GM21529 (cell line): Measurements from ENCODE around the gene ARIH2.
A peak's percentile ranks its signal among the peaks of the same experiment; 100 is the strongest.

Experiments used
- ATAC-seq: cut with Tn5 transposase; IDR thresholded peaks from one replicate; pipeline ENCODE4 v1.9.1; 2021; ENCODE audit not compliant: unreplicated experiment

Gene ARIH2

DNA sequence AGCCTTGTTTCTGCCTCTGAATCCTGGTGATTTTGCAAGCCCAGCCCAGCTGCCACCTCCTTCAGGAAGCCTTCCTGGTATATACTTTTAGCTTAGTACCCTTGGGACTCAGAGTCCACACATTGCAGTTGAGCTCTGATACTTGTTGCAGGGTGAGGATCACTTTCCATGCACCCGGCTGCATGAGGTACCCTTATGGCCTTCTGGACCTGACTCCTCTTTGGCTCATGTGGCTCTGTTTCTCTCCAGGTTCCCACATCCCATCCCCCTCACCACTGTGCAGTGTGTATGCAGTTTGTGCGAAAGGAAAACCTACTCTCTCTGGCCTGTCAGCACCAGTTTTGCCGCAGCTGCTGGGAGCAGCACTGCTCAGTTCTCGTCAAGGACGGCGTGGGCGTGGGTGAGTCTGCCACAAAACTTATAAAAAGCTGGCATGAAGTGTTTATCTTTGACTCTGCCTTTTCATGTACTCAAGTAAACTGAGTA lies 48.3 kb downstream of the ARIH2 start:
- no peak for ATAC-seq

DNA sequence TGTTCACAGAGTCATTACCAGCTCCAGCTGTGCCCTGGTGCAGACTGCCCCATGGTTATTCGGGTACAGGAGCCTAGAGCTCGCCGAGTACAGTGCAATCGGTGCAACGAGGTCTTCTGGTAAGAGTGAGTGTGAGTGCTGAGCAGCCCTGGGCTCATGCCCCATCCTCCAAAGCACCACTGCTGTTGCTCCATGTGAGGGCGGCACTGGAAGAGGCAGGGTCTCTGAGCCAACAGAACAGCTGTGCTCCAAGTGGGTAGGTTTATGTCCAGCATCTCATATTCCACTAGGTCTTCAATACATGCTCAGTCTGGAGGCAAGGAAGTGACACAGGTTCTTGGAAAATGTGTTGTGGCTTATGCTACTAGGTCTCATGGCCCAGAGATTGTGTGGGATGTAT lies 51.9 kb downstream of the ARIH2 start:
- no peak for ATAC-seq

DNA sequence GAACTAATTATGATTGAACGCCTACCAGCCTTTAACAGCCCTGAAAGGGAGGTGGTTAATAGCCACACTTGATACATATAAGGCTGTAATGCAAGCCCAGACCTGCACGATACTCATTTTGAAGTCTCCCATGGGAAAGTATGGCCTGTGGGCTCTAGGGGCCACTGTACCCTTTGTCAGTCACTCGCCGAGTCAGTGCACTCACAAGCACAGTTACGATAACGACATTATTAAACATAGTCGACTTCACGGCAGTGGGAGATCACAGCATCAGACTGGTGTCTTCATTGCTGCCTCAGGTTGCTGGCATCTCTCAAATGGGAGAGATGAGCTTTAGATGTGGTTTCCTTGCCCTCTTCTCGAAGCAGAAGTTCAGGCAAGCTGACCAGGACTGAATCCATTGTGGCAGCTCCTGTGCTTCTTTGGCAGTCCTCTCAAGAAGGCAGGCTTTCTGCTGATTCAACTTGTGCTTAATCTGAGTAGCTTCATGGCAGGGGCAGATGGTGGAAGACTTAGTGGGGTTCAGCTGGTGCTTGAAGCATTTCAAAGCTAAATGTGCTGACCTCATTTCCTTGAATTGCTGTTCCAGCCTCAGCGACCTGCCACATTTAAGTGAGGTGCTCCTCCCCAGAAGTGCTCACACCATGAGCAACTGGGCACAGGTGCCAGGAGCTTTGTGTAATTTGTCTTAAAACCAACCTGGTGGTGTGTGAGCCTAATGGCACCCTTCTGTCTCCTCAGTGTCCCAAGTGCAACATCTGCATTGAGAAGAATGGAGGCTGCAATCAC lies 55.6 kb downstream of the ARIH2 start:
- ATAC-seq = no peak

DNA sequence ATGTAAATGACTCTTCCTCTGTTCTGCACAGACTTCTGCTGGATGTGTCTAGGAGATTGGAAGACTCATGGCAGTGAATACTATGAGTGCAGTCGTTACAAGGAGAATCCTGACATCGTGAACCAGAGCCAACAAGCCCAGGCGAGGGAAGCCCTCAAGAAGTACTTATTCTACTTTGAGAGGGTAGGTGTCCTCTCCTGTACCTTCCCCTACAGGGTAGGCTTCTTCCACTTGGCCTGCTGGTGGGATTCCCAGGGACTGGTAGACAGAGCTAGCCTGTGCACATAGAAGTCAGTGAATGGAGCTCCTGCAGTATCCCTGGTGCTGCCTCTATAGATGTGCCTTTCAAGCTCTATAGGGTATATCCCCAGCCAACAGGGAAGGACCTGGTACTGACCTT lies 60.8 kb downstream of the ARIH2 start:
- no peak for ATAC-seq

DNA sequence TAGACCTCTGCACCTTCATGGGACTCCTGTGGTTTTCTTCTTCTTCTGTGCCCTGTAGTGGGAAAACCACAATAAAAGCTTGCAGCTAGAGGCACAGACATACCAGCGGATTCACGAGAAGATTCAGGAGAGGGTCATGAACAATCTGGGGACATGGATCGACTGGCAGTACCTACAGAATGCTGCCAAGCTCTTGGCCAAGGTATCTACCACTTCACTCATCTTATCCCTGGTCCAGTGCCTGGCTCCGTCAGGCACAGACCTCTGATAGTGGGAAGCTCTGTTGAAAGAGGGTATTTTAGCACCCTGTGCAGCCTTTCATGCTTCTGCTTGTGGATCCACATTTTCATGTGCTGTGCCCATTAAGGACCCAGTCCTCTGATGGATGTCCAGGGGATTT lies 61.7 kb downstream of the ARIH2 start:
- ATAC-seq = no peak

DNA sequence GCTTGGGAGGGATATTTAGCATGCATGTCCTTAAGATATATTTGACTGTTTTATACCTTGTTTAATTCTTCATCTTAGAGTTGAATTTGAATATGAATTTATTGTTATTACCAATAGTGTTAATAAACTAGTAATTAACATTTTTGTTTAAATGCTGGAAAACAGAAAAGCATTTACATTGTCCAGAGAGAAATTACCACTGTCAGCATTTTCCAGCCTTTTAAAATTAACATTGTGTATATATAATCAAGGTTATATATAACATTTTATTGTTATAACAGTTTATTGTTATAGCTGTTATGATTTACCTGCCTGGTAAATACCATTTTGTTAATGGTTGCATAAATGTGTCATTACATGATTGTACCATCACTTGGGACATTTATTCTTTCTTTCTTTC lies 63.4 kb downstream of the ARIH2 start:
- no peak for ATAC-seq

DNA sequence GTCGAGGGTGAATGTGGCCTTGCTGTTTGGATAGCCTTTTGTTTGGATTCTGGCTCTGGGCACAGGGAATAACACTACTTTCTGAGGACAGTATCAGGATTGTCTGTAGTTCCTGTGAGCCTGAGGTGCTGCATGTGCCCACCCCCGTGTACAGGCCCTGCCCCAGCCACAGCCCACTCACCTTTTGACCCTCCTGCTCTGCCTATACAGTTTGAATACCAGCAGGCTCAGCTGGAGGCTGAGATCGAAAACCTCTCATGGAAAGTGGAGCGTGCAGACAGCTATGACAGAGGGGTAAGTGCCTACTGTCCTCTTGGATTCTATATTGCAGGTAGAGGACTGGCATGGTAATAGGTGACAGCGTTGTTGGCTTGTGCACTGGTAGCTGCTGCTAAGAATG lies 64.0 kb downstream of the ARIH2 start:
- no peak for ATAC-seq

DNA sequence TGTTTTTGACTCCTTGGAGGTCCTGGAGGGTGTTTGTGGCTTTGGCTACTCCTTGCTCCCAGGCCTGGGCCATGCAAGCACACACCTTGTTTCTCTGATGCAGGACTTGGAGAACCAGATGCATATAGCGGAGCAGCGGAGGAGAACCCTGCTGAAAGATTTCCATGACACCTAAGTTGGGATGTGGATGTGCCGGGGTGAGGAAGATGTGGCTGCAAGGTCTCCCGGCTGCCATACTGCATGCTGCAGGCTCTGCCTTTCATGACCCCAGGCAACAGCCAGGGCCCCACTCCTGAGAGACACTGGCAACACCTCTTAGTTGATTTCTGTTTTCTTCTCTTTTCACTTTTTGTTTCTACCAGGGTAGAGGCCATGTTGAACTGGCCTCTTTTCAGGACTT lies 64.5 kb downstream of the ARIH2 start:
- ATAC-seq = no peak

DNA sequence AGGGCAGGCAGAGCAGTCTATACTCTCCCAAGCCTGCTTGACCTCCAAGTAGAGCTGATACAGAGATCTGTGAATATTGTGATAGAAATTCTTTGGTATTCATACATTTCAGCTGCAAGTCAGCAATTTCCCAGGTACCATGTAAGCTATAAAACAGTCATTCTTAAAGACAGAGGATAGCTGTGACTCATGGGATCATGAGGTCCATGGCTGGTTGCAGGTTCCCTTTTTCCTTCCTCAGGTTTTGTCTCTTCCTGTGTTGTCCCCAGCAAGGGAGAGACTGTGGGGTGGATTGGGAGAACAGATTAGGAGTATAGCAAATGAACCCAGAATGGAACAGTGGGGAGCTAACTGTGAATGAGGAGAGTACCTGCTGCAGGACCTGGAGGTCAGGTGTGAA lies 66.0 kb downstream of the ARIH2 start:
- no peak for ATAC-seq

DNA sequence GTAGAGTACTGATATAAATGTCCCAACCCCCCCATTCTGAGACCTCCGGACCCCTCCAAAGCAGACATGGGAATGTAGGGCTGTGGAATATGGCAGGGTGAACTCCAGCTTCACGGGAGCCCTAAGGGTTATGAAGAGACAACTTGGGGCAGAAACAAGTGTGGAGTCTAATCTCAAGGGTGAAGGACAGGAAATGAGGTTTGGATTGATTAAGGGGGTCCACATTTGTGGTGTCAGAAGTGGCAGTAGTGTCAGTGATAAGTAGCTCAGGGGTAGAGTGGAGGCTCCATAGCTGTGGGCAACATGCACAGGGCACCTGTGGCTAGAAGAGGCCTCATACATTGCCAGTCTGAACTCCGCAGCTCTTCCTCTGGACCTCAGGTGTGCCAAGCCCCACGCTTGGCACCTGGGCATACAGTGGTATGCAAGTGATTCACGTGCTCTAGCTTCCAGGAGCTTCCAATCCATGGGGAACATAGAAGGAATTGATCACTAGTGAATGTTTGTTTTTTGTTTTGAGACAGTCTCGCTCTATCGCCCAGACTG lies 67.3 kb downstream of the ARIH2 start:
- no peak for ATAC-seq

DNA sequence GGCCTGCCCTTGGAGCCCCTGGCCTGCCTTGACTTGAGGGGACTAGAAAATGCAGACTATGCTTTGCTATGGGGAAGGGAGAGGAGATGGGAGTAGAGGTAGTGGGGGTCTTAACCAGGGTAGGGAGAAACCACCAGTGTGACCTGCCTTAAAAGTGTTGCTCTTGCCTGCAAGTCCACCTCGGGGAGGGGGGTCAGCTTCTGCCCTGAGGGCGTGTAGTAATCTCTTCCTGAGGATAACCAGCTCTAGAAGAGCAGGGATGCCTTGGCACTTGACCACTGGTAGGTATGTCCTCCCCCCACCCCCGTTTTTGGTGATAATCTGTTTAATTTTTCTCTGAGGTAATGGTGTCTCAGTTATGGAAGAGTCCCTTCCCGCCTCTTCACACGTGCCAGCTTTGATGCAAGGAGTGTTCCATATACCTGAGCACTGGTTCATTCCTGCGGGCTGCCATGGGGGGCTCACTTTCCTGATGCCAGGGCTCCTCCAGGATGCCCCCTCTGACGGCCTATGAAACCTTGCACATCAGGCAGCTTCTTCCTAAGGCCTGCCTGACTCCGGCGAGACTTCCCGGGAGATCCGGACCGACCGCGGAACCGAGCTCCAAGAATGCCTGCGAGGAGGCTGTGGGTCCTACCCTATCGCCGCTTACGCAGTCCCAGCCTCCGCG lies 70.6 kb downstream of the ARIH2 start:
- ATAC-seq = no peak

DNA sequence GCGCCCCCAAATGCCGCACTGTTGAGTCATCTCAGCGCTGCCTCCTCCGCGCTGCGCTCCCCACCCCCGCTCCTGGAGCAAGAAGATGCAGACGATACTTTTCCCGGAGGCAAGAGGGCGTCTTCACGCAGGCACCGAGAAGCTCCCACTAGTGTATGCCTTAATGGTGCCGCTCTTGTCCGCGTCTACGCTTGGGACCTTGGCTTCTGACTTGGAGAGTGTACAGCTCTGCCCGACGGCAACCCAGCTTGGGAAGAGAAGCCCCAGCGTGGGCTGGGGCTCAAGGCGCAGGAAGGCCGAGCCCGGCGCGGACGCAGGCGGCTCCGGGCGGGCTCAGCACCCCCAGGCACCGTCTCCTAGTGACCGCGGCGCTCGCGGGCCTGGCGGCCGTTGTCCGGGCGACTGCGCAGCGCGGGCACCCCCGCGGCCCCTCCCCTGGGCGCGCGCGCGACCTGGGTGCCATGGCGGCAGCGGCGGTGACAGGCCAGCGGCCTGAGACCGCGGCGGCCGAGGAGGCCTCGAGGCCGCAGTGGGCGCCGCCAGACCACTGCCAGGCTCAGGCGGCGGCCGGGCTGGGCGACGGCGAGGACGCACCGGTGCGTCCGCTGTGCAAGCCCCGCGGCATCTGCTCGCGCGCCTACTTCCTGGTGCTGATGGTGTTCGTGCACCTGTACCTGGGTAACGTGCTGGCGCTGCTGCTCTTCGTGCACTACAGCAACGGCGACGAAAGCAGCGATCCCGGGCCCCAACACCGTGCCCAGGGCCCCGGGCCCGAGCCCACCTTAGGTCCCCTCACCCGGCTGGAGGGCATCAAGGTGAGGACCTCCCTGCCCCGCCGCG lies 71.4 kb downstream of the ARIH2 start, which contains the start of gene P4HTM:
Gene P4HTM (plus strand): TSS at position 446 of the 840 bp plus-strand sequence. CDS start 16 bp downstream, at position 462.
- peak; percentile 55 for ATAC-seq

DNA sequence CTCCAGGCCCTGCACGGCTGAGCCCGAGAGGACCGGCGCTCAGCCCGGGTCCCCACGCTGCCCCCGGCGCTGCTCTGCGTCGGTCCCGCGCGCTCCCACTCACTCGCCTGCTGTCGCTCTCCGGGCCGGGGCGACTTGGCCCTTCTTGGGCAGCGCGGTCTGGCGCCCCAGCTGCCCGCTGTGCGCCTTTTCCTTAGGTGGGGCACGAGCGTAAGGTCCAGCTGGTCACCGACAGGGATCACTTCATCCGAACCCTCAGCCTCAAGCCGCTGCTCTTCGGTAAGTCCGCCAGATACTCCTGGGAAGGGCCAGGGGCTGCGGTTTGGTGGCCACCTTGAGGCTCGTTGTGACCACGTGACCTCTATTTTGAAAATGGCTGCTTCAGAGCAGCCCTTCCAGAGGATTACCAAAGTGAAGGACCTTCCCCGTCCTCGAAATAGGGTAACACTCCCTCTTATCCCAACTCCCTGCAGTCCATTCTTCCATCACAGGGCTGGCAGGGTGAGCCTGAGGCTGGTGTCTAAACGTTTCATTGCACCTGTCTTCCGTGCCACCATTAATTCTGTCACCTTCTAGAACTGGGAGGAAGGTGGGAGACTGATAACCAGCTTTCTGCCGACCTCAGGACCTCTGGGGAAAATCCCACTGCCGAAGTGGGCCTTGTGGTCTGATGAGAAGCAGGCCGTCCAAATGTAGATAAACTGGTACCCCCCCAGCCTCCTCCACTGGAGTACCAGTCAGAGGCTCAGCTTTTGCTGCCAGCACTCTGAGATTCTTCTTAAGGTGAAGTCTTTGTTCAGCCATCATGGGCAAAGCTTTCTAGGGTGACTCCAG lies 72.2 kb downstream of the ARIH2 start:
- ATAC-seq = peak; percentile 13

DNA sequence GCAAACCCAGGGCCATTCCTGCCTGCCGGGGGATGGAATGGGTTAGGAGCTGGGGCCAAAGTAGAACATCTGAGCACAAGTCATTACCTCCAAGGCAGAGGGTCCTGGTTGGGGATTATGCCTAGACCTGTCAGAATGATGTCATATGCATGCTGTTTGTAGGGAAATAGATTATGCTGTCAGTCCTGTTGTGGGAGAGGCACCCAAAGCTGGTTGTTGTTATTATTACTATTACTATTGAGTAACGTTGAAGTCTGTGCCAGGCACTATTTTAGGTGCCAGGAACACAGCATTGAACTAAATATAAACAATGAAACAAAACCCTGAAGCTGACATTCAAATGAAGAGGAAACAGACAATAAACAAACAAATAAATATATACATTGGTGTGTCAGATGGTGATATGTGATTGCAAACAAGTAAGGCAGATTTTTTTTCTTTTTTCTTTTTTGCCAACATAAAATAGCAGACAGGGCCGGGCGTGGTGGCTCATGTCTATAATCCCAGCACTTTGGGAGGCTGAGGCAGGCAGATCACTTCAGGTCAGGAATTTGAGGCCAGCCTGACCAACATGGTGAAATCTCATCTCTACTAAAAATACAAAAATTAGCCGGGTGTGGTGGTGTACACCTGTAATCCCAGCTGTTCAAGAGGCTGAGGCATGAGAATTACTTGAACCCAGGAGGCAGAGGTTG lies 73.4 kb downstream of the ARIH2 start:
- ATAC-seq = no peak

DNA sequence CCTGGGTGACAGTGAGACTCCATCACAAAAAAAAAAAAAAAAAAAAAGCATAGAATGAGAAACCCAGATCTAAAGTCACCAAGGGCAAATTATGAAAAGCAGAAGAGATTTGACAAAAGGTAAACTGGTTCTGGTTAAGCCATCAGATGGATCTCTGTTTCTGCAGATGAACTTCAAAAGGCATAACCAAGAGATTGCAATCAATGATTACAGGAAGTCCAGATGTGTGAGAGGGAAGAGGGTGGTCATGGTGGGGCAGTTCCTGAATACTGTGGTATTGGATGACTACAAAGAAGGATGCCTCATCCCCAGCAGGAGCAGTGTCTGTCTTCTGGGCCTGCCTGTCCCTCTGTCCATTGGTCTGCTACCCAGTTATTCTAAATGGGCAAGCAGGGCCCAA lies 75.2 kb downstream of the ARIH2 start:
- no peak for ATAC-seq

DNA sequence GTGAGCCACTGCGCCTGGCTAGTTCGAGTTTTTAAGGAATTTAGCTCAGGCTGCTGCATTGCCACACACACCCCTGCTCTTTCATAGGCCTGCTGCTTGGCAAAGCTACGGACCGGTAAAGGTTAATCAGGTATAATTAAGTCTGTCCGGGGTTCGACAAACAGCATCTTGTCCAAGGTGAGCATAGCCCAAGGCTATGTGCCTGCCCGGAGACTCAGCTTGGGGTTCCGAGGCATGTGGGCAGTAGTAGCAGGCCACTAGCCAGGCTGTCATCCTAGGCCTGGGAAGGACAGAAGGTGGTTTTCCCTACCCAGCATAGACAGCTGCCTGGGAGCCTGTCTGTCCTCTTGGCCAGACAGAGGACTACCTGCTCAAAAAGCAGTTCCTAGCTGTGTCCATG lies 78.0 kb downstream of the ARIH2 start:
- ATAC-seq = no peak

DNA sequence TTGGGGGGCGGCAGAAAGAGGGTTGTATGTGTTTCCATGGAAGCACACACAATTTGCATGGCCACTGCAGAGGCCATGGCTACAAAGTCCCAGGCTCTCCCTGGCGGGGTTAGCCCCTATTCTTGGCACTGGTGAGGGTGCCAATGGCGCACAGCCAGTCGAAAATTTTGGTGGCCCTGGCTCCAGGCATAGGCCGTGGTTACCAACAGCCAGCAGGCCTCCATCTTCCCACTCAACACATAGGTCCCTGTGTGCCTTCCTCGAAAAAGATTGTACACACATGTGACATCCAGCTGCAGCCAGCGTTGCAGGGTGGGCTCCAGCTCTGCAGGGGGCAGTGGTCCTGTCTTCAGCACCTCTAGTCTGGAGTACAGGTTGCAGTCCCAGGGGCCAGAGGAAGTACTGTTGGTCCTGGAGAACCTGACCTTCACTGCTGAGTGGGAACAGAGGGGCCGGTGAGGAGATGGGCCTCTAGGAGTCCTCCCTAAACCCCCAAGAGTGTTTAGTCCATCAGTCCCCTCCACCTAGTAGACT lies 78.5 kb downstream of the ARIH2 start:
- no peak for ATAC-seq

DNA sequence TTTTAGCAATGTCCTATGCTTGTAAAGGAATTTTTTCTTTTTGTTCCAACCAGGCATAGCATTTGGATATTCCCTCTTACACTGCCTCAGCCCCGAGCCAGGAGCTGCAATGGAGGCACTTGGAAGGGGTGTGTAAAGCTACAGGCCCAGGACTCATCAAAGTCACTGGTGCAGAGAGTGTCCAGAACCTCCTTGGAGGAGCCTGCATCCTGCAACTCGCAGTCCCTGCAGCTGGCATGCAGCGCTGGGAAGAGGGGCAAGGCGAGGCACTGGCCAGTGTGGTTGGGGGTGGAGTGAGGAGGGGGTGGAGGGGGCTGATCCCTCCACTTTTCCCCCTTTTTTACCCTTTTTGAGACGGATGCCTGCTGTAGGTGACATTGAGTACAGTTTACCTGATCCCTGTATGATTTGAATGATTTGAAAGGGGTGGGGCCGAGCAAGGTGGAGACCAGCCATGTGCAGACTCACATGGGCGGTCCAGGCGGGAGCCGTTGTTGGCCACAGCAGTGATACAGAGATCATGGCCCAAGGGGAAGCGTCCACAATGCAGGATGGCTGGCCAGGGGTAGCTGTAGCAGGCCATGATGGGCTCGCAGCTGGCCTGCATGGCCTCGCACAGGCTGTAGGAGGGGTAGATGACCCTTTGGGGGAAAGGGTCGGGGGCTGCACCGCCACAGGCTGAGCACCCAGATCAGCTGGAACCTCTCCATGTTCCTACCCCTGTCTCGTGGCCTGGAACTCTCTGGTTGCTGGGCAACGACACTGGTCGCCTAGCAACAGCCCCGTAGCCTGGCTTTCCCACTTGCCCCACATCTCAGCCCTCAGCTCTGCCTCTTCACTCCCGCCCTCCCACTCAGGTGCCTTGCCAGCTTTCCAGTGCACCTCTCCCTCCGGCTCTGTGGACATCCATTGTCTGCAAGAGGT lies 79.3 kb downstream of the ARIH2 start:
- ATAC-seq = no peak
